Raji (cell line): ENCODE data around the gene SLC44A2.

ENCODE experiments used
- POLR2A ChIP-seq: IDR thresholded peaks from 2 replicates; pipeline ENCODE4 v1.6.1; 2011; ENCODE audit warnings: low read depth, low read length, control low read depth; ENCODE audit not compliant: insufficient read depth

The SLC44A2 gene

DNA sequence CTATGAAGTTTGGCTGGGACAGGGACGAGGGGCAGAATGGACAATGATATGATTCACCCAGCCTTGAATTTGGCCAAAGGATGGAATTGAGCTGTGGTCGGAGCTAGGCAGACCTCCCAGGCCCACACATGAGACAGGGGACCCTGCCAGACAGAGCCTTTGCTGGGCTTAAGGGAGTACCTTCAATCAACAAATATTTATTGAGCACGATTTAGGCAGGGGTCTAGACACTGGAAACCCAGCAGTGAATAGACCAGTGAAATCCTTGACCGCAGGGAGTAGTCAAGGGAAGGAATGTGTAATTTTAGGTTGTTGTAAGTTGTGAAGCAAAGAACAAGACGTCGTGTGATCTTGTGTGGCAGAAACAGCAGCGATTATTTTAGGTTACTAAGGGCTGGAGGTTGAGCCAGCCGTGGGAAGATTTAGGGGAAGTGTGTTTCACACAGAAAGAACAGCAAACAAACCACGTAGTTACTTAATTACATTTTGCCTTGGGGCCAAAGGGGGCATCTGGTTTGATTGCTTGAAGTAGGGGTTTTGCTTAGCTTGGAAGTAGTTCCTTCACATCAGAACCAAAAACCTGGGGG lies 21.4 kb upstream of the SLC44A2 start:
- TF ChIP-seq POLR2A, result no peak

GRCh38 chr19:10604460-10604980 lies 20.8 kb upstream of the SLC44A2 start:
- TF ChIP-seq POLR2A, result peak; percentile 70

GRCh38 chr19:10611907-10612306 lies 13.4 kb upstream of the SLC44A2 start:
- TF ChIP-seq POLR2A, result no peak

- TF ChIP-seq POLR2A, result no peak
Observed at GRCh38 chr19:10612499-10613119, 12.7 kb upstream of the SLC44A2 start.

DNA sequence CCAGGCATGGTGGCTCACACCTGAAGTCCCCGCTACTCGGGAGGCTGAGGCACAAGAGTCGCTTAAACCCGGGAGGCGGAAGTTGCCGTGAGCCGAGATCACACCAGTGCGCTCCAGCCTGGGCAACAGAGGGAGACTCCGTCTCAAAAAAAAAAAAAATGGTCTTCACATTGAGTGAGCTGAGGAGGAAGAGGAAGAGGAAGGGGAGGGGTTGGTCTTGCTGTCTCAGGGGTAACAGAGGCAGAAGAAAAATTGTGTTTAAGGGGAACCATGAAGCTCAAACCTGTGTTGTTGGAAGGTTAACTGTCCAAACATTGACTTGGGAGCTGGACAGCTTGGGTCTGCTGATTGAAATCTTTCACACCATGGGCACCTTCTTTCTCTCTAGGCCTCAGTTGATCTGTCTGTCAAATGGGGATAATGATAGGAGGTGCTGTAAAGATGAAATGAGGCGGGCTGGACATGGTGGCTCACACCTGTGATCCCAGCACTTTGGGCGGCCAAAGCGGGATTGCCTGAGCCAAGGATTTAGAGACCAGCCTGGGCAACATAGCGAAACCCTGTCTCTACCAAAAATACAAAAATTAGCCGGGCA lies 9.8 kb upstream of the SLC44A2 start:
- TF ChIP-seq POLR2A, result no peak

GRCh38 chr19:10617409-10618121 lies 7.8 kb upstream of the SLC44A2 start:
- no peak for TF ChIP-seq POLR2A

DNA sequence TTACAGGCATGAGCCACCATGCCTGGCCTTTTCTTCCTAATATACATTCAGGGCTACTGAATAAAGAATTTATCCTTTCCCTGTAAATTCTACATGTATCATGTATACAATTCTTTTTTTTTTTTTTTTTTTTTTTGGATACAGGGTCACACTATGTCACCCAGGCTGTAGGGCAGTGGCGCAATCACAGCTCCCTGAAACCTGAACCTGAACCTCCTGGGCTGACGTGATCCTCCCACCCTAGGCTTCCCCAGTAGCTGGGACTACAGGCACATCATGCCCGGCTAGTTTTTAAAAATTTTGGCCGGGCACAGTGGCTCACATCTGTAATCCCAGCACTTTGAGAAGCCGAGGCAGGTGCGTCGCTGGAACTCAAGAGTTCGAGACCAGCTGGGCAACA lies 6.5 kb upstream of the SLC44A2 start:
- no peak for TF ChIP-seq POLR2A

GRCh38 chr19:10620786-10621185 lies 4.6 kb upstream of the SLC44A2 start:
- no peak for TF ChIP-seq POLR2A

DNA sequence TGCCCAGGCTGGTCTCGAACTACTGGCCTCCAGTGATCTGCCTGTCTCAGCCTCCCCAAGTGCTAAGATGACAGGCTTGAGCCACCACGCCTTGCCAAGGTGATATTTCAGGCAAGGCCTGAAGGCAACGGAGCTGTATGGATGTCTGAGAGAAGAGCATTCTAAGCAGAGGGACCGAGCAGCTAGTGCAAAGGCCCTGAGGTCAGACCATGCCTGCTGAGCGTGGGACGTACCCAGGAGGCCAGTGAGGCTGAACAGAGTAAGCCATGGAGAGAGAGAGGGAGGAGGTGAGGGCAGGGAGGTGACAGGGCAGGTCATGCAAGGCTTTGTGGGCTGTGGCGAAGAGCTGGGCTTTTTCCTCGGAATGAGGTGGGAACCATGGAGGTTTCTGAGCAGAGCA lies 3.4 kb upstream of the SLC44A2 start:
- TF ChIP-seq POLR2A, result no peak

DNA sequence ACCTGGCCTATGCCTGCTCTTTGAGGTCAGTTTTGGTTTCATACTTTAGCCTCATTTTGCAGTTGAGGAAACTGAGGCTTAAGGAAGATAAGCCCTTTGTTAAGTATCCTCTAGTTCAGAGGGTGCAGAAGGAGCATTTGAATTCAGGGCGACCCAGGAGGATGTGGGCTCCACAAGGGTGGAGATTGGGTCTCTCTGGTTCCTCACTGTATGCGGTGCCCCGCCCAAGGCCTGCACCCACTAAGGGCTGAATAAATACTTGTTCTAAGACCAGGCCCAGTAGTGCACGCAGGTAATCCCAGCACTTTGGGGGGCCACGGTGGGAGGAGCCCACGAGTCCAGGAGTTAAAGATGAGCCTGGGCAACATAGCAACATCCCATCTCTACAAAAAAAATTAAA lies 768 bp upstream of the SLC44A2 start:
- TF ChIP-seq POLR2A, result no peak

DNA sequence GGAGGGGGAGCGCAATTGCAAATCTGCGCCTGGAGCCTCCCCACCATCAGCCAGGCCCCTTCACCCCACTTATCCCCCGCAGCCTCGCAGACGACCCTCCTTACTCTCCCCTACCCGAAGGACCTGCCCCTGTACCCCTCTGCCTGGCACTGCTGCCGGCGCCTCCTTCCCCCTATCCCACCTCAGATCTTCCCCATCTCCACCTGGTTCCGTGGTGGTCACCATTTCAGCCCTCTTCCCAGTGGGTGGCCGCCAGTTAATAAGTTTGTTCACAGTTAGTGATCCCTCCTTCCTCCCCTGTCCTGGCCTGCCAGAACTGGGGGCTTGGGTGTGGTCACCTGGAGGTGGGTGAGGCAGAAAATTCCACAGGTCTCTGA lies 397 bp downstream of the SLC44A2 start:
- TF ChIP-seq POLR2A, result no peak

DNA sequence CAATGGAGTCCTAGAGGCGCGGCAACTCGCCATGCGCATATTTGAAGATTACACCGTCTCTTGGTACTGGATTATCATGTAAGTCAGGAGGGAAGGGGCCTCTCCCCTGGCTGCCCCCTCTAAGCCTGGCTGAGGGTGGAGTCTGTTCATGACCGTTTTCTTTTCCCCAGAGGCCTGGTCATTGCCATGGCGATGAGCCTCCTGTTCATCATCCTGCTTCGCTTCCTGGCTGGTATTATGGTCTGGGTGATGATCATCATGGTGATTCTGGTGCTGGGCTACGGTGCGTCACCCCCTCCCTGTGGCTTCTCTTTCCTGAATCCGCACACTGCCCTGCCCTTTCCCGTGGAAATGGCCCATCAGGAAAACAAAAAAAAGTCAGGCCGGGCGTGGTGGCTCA lies 6.5 kb downstream of the SLC44A2 start:
- TF ChIP-seq POLR2A, result no peak

- TF ChIP-seq POLR2A, result no peak
Observed at GRCh38 chr19:10634430-10634829, 9.1 kb downstream of the SLC44A2 start.

- no peak for TF ChIP-seq POLR2A
Observed at GRCh38 chr19:10634963-10635362, 9.6 kb downstream of the SLC44A2 start.

GRCh38 chr19:10636304-10636972 lies 11.1 kb downstream of the SLC44A2 start:
- TF ChIP-seq POLR2A, result no peak

DNA sequence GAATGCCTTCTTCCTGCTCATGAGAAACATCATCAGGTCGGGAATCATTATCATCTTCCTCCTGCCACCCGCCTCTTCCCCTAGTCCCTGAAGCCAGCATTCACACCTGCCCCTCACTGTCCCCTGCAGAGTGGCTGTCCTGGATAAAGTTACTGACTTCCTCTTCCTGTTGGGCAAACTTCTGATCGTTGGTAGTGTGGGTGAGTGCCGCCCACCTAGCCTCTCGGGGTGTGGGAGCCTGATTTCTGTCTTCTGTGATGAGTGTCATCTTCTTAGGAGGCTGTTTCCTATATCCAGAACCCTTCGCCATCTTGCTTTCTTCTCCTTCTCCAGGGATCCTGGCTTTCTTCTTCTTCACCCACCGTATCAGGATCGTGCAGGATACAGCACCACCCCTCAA lies 12.5 kb downstream of the SLC44A2 start:
- no peak for TF ChIP-seq POLR2A

DNA sequence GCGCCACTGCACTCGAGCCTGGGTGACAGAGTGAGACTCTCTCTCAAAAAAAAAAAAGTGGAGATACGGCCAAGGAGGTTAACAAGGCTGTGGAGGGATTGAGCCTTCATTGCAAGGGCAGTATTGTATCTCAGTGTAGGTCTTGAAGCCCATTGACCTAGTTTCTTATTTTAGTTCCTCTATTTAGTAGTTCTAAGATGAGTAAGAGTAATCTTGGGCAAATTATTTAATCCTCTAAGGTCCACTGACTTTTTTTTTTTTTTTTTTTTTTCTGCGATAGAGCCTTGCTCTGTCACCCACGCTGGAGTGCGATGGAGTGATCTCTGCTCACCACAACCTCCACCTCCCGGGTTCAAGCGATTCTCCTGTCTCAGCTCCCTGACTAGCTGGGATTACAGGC lies 14.5 kb downstream of the SLC44A2 start:
- TF ChIP-seq POLR2A, result no peak
